Stimulated activated CD4-positive, alpha-beta T cell treated with anti-CD3 and anti-CD28 coated beads, Interleukin-4, amount 100 ng/mL, for 1 hour (primary cell): Measurements from ENCODE around the gene SLC13A1.
"Not testable (repeated sequence)": the region's sequence is repeated elsewhere in the genome, so short reads cannot be mapped to it uniquely, and the experiment has no call there.

ENCODE experiments used
- DNase-seq: peaks from one replicate; pipeline ENCODE4 v3.0.0-alpha.2; 2020

The SLC13A1 gene, protein sequence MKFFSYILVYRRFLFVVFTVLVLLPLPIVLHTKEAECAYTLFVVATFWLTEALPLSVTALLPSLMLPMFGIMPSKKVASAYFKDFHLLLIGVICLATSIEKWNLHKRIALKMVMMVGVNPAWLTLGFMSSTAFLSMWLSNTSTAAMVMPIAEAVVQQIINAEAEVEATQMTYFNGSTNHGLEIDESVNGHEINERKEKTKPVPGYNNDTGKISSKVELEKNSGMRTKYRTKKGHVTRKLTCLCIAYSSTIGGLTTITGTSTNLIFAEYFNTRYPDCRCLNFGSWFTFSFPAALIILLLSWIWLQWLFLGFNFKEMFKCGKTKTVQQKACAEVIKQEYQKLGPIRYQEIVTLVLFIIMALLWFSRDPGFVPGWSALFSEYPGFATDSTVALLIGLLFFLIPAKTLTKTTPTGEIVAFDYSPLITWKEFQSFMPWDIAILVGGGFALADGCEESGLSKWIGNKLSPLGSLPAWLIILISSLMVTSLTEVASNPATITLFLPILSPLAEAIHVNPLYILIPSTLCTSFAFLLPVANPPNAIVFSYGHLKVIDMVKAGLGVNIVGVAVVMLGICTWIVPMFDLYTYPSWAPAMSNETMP

GRCh38 chr7:123199883-123200282, at the start of gene SLC13A1:
Gene SLC13A1, minus strand, starts transcription at chr7:123199969. Its CDS starts 23 bp downstream, at chr7:123199946.
- DNase-seq = no peak

GRCh38 chr7:123244768-123245167, 45.0 kb upstream of the SLC13A1 start:
- no peak for DNase-seq

GRCh38 chr7:123242467-123243092, 42.8 kb upstream of the SLC13A1 start:
- no peak for DNase-seq

GRCh38 chr7:123241809-123242208, 42.0 kb upstream of the SLC13A1 start:
- DNase-seq = no peak

- no peak for DNase-seq
These were observed 31.5 kb upstream of the SLC13A1 start for GRCh38 chr7:123231021-123232000.

DNA sequence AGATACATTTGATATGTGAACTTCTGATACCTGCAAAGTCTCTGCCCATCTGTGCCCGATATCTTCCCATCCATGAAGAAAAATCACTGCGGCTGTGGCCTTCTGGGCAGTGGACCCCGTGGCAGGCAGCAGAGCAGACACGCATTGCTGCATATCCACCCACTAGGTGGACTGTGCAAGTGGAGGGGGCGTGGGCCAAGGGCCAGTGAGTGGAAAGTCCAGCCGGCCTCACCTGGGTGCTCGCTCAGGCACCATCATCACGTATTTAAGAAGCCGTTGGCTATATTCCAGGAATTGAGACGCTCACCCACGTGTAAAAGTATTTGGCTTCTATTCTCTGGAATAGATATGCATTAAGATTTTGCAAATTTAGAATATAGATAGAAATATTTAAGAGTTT, 30.8 kb upstream of the SLC13A1 start:
- DNase-seq = no peak

- no peak for DNase-seq
These were observed 30.4 kb upstream of the SLC13A1 start for GRCh38 chr7:123230147-123230546.

GRCh38 chr7:123229426-123229825, 29.7 kb upstream of the SLC13A1 start:
- no peak for DNase-seq

GRCh38 chr7:123227666-123228065, 27.9 kb upstream of the SLC13A1 start:
- not testable (repeated sequence) for DNase-seq

GRCh38 chr7:123220396-123220795, 20.6 kb upstream of the SLC13A1 start:
- DNase-seq = no peak

- no peak for DNase-seq
These were observed 19.1 kb upstream of the SLC13A1 start for GRCh38 chr7:123218866-123219265.

DNA sequence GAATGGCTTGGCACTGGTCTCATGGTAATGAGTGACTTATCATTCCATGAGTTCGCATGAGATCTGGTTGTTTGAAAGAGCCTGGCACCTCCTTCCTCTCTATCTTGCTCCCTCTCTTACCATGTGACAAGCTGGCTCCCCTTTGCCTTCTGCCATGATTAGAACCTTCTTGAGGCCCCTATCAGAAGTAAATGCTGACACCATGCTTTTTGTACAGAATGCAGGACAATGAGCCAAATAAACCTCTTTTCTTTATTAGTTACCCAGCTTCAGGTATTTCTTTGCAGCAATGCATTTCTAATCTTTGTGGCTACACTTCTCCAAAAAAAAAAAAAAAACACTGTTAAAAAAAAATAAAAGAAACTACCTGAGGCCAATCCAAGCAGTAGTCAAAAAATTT, 17.1 kb upstream of the SLC13A1 start:
- DNase-seq = no peak

- DNase-seq = no peak
These were observed 15.6 kb upstream of the SLC13A1 start for GRCh38 chr7:123215350-123215749.

GRCh38 chr7:123211545-123211944, 11.8 kb upstream of the SLC13A1 start:
- no peak for DNase-seq

DNA sequence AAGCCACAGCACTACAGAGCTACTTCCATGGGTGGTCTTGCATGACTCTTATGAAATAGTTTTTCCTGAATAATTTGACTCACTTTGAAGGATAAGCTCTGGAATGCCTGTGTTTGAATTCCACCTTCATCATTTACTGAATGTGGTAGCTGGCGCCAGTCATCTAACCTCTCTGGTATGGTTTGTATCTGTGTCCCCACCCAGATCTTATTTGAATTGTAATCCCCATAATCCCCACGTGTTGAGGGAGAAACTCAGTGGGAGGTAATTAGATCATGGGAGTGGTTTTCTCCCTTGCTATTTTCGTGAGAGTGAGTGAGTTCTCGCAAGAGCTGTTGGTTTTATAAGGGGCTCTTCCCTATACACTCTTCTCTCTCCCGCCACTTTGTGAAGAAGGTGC, 11.2 kb upstream of the SLC13A1 start:
- no peak for DNase-seq

GRCh38 chr7:123209786-123210185, 10.0 kb upstream of the SLC13A1 start:
- DNase-seq = no peak

DNA sequence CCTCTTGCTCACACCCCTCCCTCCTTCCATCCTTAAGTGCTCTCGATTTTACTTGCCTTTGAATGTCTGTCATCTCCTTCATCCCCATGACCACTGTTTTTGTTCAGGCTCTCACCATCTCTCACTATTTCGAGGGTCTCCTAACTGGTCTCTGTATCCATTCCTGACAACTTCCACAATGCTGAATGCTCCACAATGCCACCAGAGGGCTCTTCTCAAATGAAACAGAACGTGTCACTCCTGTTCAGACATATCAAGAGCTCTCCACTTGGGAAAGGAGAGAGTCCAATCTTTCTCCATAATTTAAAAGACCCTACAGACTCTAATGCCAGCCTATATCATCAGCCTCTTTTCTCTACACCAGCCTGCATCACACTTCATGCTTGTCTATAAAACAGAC, 9.0 kb upstream of the SLC13A1 start:
- DNase-seq = no peak

- DNase-seq = no peak
These were observed 4.6 kb upstream of the SLC13A1 start for GRCh38 chr7:123204206-123204835.

- DNase-seq = no peak
These were observed 2.1 kb upstream of the SLC13A1 start for GRCh38 chr7:123201901-123202300.

DNA sequence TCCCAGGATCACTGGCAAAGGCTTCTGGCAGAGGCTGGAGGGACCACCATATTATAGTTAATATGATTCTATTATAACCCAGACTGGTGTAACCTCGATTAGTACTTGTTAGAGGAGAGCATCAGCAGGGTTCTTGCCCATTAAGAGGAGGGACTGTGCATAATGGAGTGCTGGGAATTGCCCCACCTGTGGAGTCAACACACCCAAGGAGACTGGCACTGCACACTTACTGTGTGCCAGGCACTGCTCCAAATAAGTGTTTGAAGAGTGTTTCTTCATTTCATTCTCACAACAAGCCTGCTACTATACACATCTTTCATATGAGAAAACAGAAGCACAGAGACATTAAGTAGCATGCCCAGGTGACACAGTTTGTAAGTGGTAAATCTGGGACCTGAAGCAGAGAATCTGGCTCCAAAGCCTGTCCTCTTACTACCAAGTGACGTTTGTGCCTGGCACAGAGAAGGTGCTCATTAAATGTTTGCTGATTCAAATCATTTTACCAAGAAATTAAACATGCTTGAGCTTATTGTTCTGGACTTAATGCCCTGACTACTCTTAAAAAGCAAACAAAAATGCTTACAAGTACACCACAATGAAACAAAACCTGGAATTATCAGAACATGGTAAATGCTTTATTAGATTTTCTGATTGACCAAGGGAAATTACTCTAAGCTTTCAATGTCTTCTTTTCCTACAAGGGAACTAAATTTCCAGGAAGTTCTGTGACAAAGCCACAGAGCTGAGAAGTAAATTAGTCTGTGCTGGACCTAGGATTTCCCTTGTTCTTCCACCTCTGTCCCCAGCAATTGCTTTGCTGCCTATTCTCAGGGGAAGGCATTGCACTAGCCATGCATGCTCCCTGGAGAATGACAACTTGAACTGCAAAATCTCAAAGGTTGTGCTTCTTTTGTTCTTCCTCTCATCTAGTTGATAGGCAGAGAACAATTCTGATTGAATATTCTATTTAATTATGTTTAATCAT, 809 bp downstream of the SLC13A1 start:
- DNase-seq = no peak

DNA sequence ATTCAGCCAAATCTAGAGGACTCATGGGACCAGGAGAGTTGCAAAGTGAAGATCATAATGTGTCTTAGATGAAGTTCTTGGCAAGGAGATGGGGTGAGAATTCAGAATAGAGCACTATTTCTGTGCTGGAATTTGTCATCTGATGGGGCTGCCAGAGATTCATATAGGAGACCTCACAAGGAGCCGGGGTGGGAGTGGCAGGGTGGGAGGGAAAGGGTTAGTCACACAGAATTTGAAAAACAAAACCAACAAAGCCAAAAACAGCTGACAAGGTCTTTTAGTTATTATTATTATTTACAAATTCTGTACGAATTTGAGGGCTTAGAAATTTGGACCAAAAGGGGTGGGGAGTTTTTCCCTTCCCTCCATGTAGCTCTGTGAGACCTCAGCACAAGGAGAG, 1.7 kb downstream of the SLC13A1 start:
- no peak for DNase-seq
